Pulmonary artery endothelial cell (primary cell): ENCODE data around the gene PTRH2. TPM values are rescaled to one million over a fixed set of nuclear protein-coding genes. Genes with fewer than 3 reads are reported as not detected.
"Not testable (repeated sequence)": the region's sequence is repeated elsewhere in the genome, so short reads cannot be mapped to it uniquely, and the experiment has no call there.

Experiments used
- DNase-seq: peaks from one replicate; pipeline ENCODE4 v3.0.0-alpha.2; 2011; ENCODE audit warnings: low read depth, low spot score
- total RNA-seq: library from RNA; depleted of rRNA; stranded (reverse); fragments of >200 nt; gene quantifications from 2 replicates; pipeline ENCODE4 v1.2.3, GENCODE V29; 2014

PTRH2 gene
- 52.5 and 53.0 TPM in 2 replicates for total RNA-seq

DNA sequence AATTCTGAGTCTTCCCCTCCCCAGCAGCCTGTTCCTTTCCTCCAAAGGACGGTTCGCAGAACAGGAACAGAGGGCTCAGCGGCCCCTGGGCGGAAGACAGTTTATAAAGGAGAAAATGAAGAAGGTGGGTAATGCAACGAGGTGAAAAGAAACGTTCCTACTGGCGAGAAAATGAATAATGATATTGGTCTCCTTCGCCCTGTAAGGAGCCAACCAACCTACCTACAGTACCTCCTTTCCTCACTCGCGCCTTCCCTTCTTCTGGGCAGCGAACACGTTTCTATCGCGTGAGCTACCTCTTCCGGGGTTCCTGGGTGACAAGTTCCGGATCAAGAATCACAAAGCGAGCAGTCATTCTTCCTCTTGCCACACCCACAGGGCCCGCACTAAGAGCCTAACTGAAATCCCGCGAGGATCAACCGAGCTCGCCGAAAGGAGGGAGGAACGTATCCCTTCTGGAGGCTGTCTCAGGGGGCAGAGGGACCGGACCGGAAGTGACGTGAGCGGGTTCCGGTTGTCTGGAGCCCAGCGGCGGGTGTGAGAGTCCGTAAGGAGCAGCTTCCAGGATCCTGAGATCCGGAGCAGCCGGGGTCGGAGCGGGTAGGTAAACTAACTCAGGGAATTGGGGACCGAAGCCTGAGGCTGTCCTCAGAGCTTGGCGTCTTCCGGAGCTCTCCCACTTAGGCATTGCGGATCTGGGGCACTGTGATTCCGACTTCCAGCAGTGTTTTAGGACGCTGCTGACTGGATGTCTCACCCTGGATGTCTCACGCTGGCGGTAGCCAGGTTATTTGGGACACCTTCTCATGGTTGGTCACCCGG is at the start of gene PTRH2, which contains the start of gene VMP1:
Gene PTRH2, minus strand, starts transcription at position 282 of the 822 bp plus-strand sequence. CDS start 9,452 bp downstream, outside the sequence.
Gene VMP1, plus strand, starts transcription at position 506 of the 822 bp plus-strand sequence. CDS start 23,793 bp downstream, outside the sequence.
- peak; percentile 98 for DNase-seq

- DNase-seq, result peak; percentile 79
Measured at GRCh38 chr17:59756236-59756818, 49.1 kb upstream of the PTRH2 start.

DNA sequence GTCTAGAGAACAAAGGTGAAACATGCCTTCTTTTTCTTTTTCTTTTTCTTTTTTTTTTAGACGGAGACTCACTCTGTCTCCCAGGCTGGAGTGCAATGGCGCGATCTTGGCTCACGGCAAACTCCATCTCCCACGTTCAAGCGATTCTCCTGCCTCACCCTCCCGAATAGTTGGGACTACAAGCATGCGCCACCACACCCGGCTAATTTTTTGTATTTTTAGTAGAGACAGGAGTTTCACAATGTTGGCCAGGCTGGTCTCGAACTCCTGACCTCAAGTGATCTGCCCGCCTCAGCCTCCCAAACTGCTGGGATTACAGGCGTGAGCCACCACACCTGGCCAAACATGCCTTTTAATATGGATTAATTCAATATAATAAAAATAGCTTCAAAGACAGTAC is 47.8 kb upstream of the PTRH2 start:
- DNase-seq, result not testable (repeated sequence)

GRCh38 chr17:59754552-59754951 is 47.3 kb upstream of the PTRH2 start:
- peak; percentile 81 for DNase-seq

DNA sequence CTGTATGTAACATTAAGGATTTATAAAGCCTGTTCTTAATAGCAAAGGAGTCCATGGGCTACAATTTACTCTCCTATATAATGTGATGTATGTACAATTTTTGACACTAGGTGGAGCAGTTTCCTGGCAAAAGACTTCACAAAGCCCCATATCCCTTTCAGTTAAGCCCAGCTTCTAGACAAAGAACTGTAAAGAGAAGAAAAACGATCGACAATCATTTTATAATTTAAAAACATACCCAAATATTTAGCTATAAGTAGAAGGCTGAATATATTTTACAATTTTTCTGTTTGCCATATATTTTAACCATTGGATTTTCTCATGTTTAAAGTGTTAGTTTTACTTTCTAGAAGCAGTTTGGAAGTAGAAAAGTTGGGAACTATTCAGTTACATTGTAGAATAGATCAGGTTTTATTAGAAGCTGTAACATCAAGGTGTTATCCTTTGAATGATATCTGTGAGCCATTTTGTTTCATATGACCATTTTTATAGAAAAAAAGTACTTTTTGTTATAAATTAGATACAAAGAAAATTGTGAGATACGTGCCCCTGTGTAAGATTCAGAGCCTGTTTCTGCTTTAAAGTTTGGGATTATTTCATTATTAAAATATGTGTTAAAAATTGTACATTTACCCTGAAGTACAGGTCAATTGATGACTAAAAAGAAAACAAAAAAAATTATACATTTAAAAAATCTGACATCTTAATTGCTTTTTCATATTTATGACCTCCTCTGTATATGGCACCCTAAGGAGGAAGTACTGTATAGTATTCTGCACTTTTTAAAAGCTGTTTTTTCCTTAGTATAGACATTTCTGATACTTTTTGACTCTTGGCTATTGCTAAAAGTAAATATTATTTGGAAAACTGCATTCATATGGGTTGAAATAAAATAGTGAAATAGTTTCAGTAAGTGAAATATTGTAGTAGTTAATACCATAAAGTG is 46.6 kb upstream of the PTRH2 start:
- peak; percentile 66 for DNase-seq

GRCh38 chr17:59752922-59753321 is 45.7 kb upstream of the PTRH2 start:
- DNase-seq, result no peak

DNA sequence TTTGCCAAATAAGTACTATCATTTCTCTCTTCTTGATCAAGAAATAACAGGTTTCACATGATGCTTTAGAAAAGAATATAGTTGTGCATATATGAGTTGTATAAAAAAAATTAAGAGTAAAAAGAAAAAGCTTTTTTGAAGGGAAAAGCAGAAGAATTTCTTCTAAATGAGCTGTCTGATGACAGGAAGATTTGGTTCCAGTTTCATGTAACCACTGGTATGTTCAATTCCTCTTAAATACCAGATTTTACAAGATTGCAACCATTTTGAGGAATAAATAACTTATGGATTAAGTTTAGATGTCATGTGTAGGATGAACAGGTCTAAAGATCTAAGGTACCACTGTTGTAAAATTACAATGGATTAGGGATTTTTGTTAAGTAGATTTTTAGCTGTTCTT is 45.2 kb upstream of the PTRH2 start:
- DNase-seq, result no peak

- no peak for DNase-seq
Measured at GRCh38 chr17:59751955-59752413, 44.8 kb upstream of the PTRH2 start.

DNA sequence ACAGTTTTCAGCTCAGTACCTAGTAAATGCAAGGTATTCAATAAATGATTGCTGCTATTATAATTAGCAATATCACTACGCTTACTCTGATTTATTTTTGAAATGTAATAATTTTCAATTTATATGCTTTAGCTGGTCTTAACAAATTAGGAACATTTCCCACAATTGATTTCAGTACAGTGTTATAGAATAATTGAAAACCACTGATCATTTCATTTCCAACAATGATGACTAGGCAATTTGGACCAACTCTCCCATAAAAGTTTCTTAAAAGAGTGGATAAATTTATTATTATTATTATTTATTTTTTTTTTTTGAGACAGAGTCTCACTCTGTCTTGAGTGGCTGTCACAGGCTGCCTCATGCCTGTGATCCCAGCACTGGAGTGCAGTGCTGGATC is 41.4 kb upstream of the PTRH2 start:
- DNase-seq, result no peak

GRCh38 chr17:59746849-59747445 is 39.7 kb upstream of the PTRH2 start:
- DNase-seq, result no peak

- DNase-seq, result no peak
Measured at GRCh38 chr17:59745040-59745439, 37.8 kb upstream of the PTRH2 start.

DNA sequence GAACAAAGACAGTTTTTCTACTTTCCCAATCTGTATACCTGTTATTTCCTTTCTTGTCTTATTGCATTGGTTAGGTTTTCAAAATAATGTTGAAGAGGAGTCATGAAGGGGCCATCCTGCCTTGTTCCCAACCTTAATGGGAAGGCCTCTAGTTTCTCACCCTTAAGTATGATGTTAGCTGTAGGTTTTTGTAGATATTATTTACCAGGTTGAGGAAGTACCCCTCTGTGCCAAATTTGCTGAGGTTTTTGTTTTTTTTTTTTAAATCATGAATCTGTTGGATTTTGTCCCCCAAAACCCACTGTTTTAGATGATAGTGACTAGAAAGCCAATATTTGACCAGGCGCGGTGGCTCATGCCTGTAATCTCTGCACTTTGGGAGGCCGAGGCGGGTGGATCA is 36.6 kb upstream of the PTRH2 start:
- no peak for DNase-seq

DNA sequence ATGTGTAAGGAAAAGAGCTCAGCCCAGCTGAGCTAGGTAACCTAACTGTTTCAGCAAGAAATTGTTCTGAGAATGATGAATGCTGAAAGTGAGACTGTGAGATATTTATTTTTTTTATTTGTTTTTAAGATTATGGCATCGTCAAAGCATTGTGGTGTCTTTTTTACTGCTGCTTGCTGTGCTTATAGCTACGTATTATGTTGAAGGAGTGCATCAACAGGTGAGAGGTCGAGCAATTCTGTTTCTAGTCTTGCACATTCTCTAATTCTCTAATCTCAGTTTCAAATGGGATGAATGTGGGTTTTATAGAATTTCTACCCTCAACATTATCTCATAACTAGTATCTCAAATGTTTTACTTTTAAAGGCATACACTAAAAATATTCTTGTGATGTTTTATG is 30.1 kb upstream of the PTRH2 start:
- DNase-seq, result no peak

DNA sequence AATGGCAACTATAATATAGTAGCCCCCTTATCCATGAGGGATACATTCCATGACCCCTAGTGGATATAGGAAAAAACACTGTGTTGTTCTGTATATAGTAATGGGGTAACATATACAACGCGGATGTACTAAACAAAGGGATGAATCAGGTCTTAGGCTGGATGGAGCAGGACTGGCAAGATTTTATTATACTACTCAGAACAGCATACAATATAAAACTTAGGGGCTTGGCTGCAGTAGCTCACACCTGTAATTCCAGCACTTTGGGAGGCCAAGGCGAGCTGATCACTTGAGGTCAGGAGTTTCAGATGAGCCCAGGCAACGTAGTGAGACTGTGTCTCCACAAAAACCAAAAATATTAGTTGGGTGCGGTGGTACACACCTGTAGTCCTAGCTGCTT is 27.0 kb upstream of the PTRH2 start:
- no peak for DNase-seq

GRCh38 chr17:59733697-59734096 is 26.5 kb upstream of the PTRH2 start:
- DNase-seq, result no peak

GRCh38 chr17:59730268-59730834 is 23.1 kb upstream of the PTRH2 start:
- DNase-seq, result no peak

- no peak for DNase-seq
Measured at GRCh38 chr17:59727817-59728533, 20.7 kb upstream of the PTRH2 start.

DNA sequence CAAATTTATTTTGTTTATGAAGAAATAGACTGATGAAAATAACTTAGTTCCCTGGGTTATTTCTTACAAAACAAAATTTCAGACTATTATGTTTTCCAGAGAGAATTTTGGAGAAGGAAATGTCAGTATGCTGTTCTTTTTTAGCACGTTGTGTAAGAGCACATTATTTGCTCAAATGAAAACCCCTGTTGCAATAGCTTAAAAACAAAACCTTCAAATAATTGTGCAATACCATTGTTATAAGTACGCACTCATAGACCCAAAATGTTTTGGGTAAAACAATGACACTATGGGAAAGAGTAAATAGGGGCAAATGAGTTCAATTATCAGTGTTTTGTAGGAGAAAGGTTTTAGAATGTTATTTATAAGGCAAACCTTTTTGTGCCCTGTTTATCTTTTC is 18.5 kb upstream of the PTRH2 start:
- no peak for DNase-seq

DNA sequence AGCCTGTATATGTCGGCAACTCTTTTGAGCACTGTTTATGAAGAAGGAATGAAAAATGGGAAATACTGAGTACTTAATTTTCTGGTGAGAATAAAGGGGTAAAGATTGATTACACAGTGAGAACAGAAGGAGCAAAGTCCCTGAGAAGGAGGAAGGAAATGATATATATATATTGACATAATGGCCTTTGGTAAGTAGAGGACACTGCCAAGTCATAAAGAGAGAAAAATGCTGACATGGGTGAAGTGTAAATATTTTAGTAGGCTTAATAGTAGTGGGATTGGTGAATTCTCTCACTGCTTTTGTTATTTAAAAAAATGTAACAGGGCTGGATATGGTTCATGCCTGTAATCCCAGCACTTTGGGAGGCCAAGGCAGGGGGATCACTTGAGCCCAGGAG is 16.4 kb upstream of the PTRH2 start:
- DNase-seq, result no peak

DNA sequence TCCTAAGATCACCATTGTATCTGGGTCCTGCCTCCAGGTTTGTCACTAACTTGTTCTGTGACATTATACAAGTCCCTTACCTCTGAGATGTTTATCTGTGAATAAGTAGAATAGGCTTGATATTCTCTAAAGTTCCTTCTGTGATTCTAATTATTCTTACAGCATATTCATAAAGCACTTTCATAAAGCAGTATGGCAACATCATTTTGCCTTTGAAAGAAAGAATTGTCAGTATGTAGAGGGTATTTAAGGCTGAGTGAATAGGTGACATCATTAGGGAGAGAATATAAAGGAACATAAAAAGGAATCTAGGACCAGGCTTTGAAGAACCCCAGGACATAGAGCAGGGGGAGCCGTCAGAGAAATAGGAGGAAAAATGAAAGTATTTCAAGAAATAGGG is 15.8 kb upstream of the PTRH2 start:
- no peak for DNase-seq
